GM13977 (cell line): ENCODE results near the gene NAA38.

Experiments used
- DNase-seq: peaks from one replicate; pipeline ENCODE4 v3.0.0; 2012; ENCODE audit warnings: low spot score
- CTCF ChIP-seq: IDR thresholded peaks from 2 replicates; pipeline ENCODE4 v1.5.1; 2012; ENCODE audit warnings: mild to moderate bottlenecking, control low read depth; ENCODE audit not compliant: insufficient read depth; ENCODE audit errors: extremely low read depth, missing control alignments
- in situ Hi-C: fragments of 300-500 bp; cut with MboI; formaldehyde crosslinking; loops from one replicate; pipeline ENCODE4 v1.12.0; 2022; ENCODE audit warnings: low sequenced_read_pairs, low pct_unique_long_range_greater_than_20kb, mixed read lengths, inconsistent platforms; ENCODE audit not compliant: unreplicated experiment

Gene NAA38

GRCh38 chr17:7836596-7837407 is 20.6 kb downstream of the NAA38 start:
- TF ChIP-seq CTCF = no peak
- in situ Hi-C loops = no loop called here
- peak; percentile 55 for DNase-seq

GRCh38 chr17:7835814-7836595 is 21.4 kb downstream of the NAA38 start:
- peak; percentile 45 for DNase-seq
- in situ Hi-C loops = no loop called here
- TF ChIP-seq CTCF = no peak

- peak; percentile 93 for TF ChIP-seq CTCF
- peak; percentile 94 for DNase-seq
- in situ Hi-C loops = no loop called here
These were observed 22.2 kb downstream of the NAA38 start for GRCh38 chr17:7834957-7835813.

- in situ Hi-C loops = no loop called here
- no peak for TF ChIP-seq CTCF
- DNase-seq = peak; percentile 52
These were observed 22.8 kb downstream of the NAA38 start for GRCh38 chr17:7834542-7834956.

- TF ChIP-seq CTCF = no peak
- DNase-seq = peak; percentile 92
- in situ Hi-C loops = no loop called here
These were observed 23.4 kb downstream of the NAA38 start, which contains the start of gene KDM6B for GRCh38 chr17:7833795-7834541. Gene KDM6B (plus strand): TSS chr17:7834217. CDS start chr17:7845555, 11,338 bp downstream.
